HS-27A (cell line): ENCODE data around the gene CNTNAP5.

ENCODE experiments used
- DNase-seq: peaks from one replicate; pipeline ENCODE4 v3.0.0-alpha.2; 2012; ENCODE audit warnings: low read depth, missing footprints

CNTNAP5 gene

GRCh38 chr2:124547700-124548099 lies 522.6 kb downstream of the CNTNAP5 start:
- no peak for DNase-seq

DNA sequence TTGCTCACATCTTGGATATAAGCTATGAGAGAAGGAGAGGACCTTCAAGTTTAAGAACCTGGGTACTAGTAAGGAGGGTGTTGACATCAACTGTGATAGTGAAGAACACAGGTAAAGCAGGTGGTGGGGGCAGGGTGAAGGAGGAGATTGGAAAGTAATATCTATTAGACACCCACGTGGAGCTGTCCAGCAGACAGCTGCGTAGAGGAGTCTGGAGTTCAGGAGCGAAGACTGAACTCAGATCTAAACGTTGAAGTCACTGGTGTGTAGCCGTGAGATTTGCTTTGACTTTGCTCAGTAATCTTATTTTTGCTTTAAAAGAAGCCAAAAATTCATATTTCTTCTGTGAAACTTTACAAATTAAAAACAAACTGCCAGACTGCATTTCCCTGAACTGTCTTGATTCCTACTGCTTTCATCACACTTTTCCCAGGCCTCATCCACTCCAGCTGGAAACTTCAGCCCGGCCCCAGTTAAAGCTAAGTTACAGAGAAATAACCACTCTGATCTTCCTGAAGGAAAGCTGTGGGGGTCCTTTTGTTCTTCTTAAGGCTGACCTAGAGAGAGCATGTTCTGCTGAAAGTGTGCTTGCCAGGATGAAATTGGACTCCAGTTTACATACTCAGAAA lies 533.3 kb downstream of the CNTNAP5 start:
- DNase-seq: no peak

DNA sequence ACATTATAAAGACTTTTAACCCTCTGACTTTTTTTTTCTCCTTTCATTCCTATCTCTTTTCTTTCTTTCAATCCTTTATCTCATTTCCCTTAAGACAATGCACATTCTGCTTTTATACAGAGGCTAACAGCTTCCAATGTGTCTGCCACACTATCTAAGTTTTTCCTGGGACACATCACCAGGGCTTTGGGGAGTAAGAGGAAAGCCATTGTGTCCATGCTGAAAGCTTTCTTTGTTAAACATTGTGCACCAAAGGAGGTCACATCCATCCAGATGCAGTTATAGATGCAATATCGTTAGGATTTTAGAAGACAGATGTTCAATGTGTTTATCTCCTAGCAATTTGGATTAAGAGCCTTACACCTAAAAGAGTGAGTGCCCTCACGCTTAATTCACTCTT lies 534.1 kb downstream of the CNTNAP5 start:
- DNase-seq: no peak

DNA sequence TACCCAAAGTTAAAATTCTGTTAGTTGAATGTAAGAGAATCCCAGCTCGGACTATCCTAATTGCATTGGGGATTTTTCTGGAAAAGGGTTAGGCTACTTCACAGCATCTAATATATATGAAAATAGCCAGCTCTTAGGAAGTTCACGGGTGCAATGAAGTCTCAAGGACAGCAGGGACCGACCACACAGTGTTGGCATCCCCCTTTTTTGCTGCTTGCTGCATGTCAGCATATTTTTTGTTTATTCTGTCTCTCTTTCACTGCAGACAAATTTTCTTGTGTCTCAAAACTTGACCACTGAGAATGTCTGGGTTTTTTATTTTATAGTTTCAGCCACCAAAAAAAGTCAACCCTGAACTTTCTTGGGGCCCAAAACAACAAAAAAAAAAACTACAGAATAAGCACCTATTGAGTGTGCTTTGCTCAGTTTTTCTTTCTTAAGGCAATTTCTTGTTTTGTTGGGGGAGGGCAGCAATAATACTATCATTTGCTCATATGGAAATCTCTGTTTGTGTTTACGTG lies 535.6 kb downstream of the CNTNAP5 start:
- no peak for DNase-seq

DNA sequence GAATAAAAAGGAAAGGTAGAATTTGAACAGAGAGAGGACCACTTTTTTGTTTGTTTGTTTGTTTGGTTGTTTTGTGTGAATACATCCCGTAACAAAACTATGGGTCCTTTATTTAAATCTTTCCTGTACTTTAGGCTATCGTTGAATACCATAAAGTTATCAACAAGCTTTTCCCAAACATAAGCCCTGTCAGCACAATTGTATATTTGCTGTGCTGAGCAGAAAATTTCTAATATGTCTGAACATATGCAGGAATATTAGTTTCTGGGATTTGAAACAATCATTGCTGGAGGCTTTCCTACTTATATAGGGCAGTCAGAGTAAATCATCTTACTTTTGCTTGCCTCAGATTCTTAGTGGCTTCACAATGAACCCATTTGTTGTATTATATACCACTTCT lies 536.4 kb downstream of the CNTNAP5 start:
- DNase-seq: no peak

DNA sequence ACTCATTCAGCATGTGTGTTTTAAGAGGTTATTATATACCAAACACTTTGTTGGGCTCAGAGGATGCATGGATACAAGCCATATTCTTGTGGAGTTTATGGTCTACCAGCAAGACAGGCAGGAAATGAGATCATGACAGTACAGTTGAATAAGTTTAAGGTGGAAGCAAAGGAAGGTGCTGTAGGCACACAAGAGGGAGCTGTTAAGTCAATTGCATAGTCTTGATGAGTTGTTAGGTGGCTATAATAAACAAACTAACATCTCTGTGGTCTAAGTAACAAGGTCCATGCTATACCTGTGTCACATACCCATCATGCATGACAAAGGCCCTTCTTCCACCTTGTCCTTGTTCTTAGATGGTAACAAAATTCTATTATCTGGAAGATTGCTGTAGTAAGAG lies 538.3 kb downstream of the CNTNAP5 start:
- no peak for DNase-seq

DNA sequence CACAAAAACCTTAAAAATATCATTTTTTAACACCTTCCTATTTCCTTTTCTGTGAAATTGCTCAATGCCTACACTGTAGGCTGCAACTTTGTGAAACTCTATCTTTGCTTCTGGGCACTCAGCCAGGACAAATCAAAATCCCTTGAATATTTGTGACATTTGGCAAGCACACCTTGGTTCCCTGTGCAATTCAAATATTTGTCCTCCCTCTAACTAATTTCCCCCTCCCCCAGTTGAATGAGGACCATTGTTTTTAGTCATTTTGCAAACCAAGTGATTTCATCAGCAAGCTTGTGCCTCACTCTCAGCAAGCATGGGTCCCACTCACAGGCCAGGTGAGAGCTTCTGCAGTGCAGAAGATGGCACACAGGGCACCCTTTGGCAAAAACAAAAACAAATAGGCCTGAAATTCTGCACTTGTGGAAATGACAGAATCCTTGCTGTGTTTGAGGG lies 541.5 kb downstream of the CNTNAP5 start:
- DNase-seq: no peak

DNA sequence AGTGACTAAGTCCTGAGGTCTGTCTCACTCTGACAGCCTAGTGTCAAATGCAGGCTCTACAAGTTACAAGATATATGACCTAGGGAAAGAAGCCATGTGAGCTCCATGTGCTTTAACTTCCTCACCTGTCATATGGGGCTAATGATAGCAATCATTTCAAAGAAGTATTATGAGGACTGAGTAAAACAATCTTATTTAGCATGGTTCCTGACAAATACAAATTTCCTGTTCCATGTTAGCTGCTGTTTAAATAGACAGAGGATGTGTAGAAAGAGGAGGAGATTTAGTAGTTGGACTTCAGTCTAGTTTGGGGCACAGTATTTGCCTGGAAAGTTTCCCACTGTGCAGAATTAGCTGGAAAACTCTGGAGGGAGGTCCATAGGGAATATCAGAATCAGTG lies 545.8 kb downstream of the CNTNAP5 start:
- no peak for DNase-seq

- DNase-seq: no peak
These were observed 546.7 kb downstream of the CNTNAP5 start for GRCh38 chr2:124571836-124572235.

DNA sequence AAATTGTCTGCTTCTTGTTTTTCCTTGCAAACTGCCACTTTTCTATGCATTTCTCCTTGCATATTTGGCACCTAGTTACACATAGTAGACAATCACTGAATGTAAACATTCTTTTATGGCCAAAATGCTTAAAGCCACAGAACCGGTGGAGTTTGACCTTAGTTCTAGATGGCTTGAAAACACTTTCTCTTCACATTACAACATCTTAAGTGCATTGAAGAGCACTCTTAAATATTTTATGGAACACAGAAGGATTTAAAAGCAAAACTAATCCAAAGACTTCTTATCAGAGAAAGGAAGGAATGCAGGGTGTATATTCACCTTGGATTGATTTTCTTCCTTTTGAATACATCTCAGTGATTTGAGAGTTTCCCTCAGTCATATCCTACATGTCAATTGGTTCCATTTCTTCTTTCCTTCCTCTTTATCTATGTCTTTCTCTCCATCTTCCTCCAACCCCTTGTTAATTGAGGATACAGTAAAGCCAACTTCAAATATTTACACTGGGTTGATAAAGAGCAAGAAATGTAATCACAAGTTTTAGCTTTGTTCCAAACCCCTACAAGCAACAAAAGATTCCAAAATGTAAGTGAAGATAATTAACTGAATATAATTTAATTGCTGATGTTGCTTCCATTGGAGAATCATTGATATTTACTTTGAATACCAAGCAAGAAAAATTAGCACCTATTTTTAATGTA lies 548.0 kb downstream of the CNTNAP5 start:
- no peak for DNase-seq

GRCh38 chr2:124575497-124575896 lies 550.4 kb downstream of the CNTNAP5 start:
- no peak for DNase-seq

DNA sequence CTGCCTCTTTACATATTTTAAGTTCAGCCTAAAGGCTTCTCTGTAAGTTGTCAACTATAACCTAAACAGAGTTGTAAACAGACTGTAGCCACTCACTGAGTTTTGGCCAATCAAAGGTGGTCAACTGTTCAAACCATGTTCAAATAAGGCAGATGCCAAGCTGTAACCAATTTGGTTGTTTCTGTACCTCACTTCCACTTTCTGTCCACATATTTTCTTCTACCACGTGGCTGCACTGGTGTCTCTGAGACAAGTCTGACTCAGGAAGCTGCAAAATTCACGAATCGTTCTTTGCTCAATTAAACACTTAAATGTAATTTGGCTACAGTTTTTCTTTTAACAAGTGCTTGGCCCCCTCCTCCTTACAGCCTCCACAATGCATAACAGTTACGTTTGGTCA lies 555.2 kb downstream of the CNTNAP5 start:
- DNase-seq: no peak

DNA sequence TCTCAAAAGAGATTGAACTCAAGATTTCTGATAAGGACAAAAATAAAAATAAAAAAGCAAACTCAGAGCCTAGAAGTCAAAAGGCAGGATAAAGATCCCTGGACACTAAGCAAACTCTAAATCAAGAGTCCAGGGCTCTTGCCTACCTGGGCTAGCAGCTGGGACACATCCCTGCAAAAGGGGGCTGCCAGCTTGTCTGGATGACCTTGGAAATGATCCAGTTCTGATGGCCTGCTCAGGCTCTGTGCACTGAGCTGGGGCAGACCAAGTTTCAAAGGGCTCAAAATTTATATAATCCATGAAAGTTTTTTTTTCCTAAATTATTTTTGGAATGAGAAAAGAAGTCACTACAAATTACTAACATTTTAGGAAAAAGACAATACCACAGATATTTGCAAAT lies 557.3 kb downstream of the CNTNAP5 start:
- DNase-seq: no peak

DNA sequence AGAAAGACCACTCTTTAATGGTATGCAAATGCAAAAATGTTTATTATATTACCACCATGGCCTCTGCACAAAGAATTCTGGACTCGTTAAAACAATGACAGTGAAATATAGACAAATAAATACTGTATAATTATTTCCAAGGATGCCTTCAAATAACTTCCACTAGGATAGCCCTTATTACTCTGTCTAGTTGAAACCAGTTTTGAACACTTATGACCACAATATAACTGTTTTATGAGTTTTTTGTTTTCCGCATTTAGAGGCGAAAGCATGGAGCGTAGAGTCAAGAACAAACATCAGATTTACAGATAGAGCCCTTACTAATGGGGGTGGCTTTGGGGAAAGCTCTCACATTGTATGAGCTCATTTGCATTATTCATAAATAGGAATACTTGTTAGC lies 559.5 kb downstream of the CNTNAP5 start:
- no peak for DNase-seq

DNA sequence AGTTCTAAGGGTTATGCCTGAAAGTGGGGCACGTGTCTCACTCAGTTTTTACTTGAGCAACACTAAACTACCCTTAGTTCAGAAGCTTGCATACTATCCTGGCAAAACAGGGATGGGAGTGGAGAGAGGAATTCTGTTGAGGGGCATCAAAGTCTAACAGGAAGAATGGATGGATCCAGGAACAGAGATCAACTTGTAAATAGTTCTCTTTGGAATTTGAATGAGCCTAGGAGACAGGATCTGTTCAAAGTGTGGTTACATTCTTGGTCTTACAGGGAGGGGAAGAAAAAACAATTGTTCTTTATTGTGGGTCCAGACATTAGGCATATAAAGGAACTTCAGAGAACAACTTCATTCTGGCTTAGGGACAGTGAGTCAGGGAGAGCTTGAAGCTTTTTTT lies 560.2 kb downstream of the CNTNAP5 start:
- no peak for DNase-seq

DNA sequence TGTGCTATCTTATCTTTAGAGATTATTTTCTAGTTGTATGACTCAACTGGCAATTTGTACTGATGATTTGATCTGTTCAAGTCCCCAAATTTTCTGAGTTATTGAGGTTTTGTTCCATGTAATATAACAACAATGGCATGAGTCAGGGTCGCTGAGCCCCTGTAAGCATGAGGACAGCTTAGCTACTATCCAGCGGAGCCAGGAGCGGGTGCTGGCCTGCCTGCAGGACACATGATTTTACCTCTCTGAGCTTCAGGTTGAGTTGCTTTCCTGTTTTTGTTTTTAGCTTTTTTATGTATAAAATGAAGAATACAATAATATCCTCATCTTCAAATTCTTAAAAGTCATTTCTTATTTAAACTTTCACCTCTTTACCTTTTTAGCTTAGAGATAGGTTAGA lies 561.1 kb downstream of the CNTNAP5 start:
- DNase-seq: no peak

DNA sequence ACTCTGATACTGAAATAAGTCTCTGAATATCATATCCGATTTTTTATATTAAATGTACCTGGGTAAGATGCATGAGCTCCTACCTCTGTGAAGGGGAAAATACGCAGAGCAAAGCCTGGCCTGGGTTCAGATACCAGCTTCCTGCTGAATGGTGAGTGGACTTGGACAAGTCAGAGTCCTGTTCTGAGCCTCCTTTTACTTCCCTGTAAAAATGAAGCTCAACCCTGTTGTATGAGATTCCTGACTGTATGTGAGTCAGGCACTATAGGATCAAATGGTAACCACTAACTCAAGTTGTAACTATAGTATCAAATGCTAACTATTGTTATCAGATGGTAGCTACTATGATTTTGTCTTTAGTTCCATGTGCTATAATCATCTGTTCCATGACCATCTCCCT lies 561.7 kb downstream of the CNTNAP5 start:
- no peak for DNase-seq

DNA sequence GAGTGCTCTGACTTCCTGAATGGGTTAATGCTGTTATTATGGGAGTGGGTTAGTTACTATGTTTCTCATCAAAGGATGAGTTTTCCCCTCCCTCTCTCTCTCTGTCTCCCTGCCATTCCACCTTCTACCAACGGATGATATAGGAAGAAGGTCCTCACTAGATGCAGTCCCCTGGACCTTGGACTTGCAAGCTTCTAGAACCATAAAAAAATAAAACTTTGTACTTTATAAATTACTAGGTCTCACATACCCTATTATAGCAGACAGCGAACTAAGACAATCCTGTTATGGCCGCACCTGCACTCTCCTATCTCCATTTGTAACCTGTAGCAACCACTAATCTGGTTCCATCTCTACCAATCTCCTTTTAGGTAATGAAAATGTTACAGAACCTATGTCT lies 564.9 kb downstream of the CNTNAP5 start:
- no peak for DNase-seq

- no peak for DNase-seq
These were observed 577.7 kb downstream of the CNTNAP5 start for GRCh38 chr2:124602759-124603158.

- DNase-seq: no peak
These were observed 579.9 kb downstream of the CNTNAP5 start for GRCh38 chr2:124604940-124605339.

GRCh38 chr2:124607679-124608078 lies 582.6 kb downstream of the CNTNAP5 start:
- no peak for DNase-seq

- DNase-seq: no peak
These were observed 584.6 kb downstream of the CNTNAP5 start for GRCh38 chr2:124609667-124610066.

DNA sequence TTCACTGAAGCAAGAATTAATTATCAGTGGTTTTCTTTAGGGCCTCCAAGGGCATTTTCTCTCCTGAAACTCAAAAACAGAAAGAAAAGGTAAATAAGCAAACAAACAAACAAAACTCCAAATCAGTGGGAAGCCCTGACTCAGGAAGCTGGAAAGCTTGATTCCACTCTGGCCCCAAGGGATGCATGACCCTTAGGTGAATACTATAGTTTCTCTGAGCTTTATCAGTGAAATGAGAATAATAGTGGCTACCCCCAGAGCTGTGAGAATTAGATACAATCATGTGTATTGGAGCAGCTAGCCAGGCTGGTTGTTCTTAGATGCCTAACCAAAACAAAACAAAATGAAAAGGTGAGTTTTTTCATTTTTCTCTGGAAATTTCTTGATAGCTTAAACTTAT lies 585.1 kb downstream of the CNTNAP5 start:
- no peak for DNase-seq

GRCh38 chr2:124610866-124611265 lies 585.8 kb downstream of the CNTNAP5 start:
- no peak for DNase-seq
